Omental fat pad (tissue), 4 donors: Measurements from ENCODE around the gene PI4K2A. TPM values are rescaled to one million over a fixed set of nuclear protein-coding genes. Genes with fewer than 3 reads are reported as not detected.
A peak's percentile ranks its signal among the peaks of the same experiment; 100 is the strongest.

Experiments used
- ATAC-seq: fragments of 150-250 bp; one replicate; pipeline ENCODE4 v1.9.1; 2016; ENCODE audit warnings: mild to moderate bottlenecking, moderate library complexity; ENCODE audit not compliant: low FRiP score
- DNase-seq: peaks from one replicate; pipeline ENCODE4 v3.0.0-alpha.2; 2019; ENCODE audit warnings: low spot score
- total RNA-seq, 4 donors: library from RNA; depleted of rRNA; stranded (reverse); fragments of >200 nt; gene quantifications; one replicate each; pipeline ENCODE4 v1.1.0, GENCODE V29; 2016
- TF ChIP-seq, protein P1 (sequence below), 3 donors: fragments of 450-650 bp; IDR thresholded peaks; one replicate each; pipeline ENCODE4 v1.5.1; 2016 to 2017; ENCODE audit warnings: antibody characterized with exemption in 3 of 3, mild to moderate bottlenecking in 3 of 3, moderate library complexity in 2 of 3

PI4K2A gene
- total RNA-seq, 4 donors from 2014 or later: 11.7 to 33.9 (median 17.8) TPM

- TF ChIP-seq, protein P1, sequence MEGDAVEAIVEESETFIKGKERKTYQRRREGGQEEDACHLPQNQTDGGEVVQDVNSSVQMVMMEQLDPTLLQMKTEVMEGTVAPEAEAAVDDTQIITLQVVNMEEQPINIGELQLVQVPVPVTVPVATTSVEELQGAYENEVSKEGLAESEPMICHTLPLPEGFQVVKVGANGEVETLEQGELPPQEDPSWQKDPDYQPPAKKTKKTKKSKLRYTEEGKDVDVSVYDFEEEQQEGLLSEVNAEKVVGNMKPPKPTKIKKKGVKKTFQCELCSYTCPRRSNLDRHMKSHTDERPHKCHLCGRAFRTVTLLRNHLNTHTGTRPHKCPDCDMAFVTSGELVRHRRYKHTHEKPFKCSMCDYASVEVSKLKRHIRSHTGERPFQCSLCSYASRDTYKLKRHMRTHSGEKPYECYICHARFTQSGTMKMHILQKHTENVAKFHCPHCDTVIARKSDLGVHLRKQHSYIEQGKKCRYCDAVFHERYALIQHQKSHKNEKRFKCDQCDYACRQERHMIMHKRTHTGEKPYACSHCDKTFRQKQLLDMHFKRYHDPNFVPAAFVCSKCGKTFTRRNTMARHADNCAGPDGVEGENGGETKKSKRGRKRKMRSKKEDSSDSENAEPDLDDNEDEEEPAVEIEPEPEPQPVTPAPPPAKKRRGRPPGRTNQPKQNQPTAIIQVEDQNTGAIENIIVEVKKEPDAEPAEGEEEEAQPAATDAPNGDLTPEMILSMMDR (IDR thresholded peaks at IDR 0.05): no peak
- ATAC-seq: no peak
- no peak for DNase-seq
Observed at GRCh38 chr10:97656777-97657176, 16.3 kb downstream of the PI4K2A start.

DNA sequence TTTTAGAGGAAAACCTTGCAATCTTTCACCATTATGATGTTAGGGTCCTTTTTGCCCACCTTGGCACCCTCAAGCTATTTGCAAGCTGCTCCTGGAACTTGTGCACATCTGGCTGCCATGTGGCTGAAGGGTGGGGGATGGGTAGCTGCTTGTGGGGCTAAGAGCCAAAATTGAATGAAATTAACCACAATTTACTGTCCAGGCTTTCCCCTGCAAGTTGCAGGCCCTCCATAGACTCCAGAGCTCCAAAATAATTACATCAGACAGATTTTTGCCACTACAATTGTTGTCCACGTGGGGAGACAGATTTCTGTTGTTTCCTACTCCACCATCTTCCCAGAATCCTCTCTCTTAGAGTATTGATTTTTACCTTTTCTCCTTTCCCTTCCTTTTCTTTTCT is 19.1 kb downstream of the PI4K2A start:
- TF ChIP-seq, protein P1 (IDR thresholded peaks at IDR 0.05): no peak
- ATAC-seq (no peak), DNase-seq (no peak)

- DNase-seq (no peak), ATAC-seq (no peak)
- TF ChIP-seq, protein P1 (IDR thresholded peaks at IDR 0.05): no peak
Observed at GRCh38 chr10:97664282-97664850, 23.9 kb downstream of the PI4K2A start.

- ATAC-seq: no peak
- TF ChIP-seq, protein P1 (IDR thresholded peaks at IDR 0.05): no peak
- DNase-seq: no peak
Observed at GRCh38 chr10:97666992-97667391, 26.5 kb downstream of the PI4K2A start.

DNA sequence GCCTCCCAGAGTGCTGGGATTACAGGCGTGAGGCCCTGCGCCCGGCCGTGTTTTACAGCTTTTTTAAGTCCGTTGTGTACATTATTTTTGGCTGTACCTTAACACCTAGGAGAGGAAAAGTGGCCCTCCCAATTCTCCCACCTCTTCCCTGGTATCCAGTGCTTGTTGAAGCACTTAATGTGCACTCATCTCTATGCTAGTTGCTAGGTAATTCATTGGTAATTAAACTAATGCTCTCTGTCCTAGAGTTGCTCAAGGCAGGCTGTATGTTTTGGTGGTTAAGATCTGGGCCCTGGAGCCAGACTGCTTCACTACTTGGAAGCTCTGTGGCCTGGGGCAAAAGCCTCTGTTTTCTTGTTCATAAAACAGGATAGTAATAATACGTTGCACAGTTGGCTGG is 27.0 kb downstream of the PI4K2A start:
- TF ChIP-seq, protein P1 (IDR thresholded peaks at IDR 0.05): no peak
- DNase-seq (no peak), ATAC-seq (no peak)

DNA sequence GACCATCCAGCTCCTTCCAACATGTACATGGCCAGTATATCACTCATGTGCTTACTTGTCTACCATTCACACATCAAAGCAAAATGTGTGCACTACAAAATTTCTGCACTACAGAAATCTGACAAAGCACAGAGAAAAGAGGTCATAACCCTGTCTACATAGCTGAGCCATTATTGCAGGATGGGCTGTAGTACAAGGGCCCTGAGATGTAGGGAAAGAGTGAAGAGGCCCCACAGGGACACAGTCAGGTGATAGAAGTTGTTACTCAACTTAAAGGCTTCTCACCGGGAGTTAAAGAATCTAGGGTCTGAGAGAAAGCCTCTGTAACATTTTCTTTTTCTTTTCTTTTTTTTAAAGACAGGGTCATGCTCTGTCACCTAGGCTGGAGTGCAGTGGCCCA is 29.1 kb downstream of the PI4K2A start:
- ATAC-seq: no peak
- TF ChIP-seq, protein P1 (IDR thresholded peaks at IDR 0.05): no peak
- no peak for DNase-seq

DNA sequence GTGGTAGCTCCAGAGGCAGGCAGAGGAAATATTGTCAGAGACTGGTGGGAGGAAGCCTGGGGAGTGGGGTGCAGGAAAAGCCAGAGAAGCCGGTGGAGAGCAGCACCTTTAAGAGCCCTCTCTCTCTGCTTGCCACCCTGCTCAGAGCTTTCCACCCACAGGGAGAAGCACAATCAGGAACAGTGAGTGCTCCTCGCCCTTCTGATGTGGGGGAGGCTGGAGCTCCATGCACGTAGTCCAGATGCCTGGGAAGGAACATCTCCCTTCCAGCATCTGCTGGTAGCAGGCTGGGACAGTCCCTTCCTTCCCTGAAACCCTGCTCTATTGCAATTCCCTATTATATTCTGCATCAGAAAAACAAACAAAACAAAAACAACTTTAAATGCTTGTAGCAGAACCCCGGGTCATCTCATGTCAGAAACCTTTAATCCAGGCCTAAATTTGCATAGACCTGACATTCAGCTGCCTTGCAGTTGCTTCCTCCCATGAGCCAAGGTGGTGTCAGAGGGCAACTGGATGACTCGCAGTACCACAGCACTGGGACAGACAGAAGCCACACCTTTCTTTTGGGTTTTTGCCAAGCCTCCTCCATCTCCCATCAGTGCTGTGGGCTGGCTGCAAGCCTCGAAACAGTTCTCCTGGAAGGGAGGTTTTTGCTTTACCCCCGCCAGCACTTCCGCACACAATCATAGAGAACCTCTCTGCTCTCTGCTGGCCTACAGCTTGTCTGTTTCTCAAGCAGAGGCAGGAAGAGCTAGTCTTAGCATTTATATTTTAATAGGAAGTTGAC is 33.5 kb downstream of the PI4K2A start:
- no peak for DNase-seq
- peak; percentile 75 for ATAC-seq
- TF ChIP-seq, protein P1 (IDR thresholded peaks at IDR 0.05): no peak
